GM12878 (cell line): ENCODE measurements around the gene FAM110A. TPM values are rescaled to one million over a fixed set of nuclear protein-coding genes. Genes with fewer than 3 reads are reported as not detected.
"Not testable (repeated sequence)": the region's sequence is repeated elsewhere in the genome, so short reads cannot be mapped to it uniquely, and the experiment has no call there.

Experiments used
- ATAC-seq: fragments of 200-7000 bp; cut with Tn5 transposase; 3 replicates; pipeline ENCODE4 v1.9.1; 2020; ENCODE audit warnings: mild to moderate bottlenecking, moderate library complexity
- BruUV-seq: library from RNA; stranded (reverse); fragments of 400-500 nt; replicated peaks from 2 replicates; lab custom pipeline; 2021; lab: Mats Ljungman, UMichigan
- CTCF ChIA-PET: fragments of 300-600 bp; sonication (Branson Sonifier 250); formaldehyde crosslinking; extraction: SDS; loops from one replicate; lab custom pipeline; 2021; ENCODE audit warnings: inconsistent platforms; lab: Yijun Ruan, JAX
- POLR2A ChIA-PET: fragments of 350-600 bp; formaldehyde crosslinking; extraction: SDS; loops from one replicate; lab custom pipeline; 2021; ENCODE audit warnings: inconsistent platforms; lab: Charles Lee
- RAD21 ChIA-PET: fragments of 300-600 bp; sonication (Branson Sonifier 250); formaldehyde crosslinking; loops from one replicate; lab custom pipeline; 2023; ENCODE audit warnings: antibody characterized with exemption; ENCODE audit not compliant: unreplicated experiment; lab: Charles Lee
- SMC1A ChIA-PET: fragments of 300-600 bp; sonication (Branson Sonifier 250); formaldehyde crosslinking; loops from one replicate; lab custom pipeline; 2023; ENCODE audit not compliant: unreplicated experiment, uncharacterized antibody; lab: Charles Lee
- DNase-seq: peaks from one replicate; pipeline ENCODE4 v3.0.0-alpha.2; 2011; ENCODE audit warnings: low read depth, low spot score
- FAIRE-seq: peaks from 3 replicates; lab custom pipeline; 2011; peaks lifted over from hg19 to GRCh38; lab: Jason Lieb, UNC
- H2AFZ ChIP-seq: 2 replicates; pipeline ENCODE4 v1.6.0; 2011; ENCODE audit warnings: low read depth, low read length, control low read depth; ENCODE audit not compliant: control insufficient read depth
- H3K27ac ChIP-seq: 2 replicates; pipeline ENCODE4 v1.5.1; 2011; ENCODE audit warnings: control low read depth; ENCODE audit not compliant: control insufficient read depth, insufficient read depth
- H3K27me3 ChIP-seq, 2 experiments: replicated peaks in 1 of 2; 2 replicates each; pipeline versions ENCODE4 v1.6.0 to v1.6.1; 2011; ENCODE audit warnings: low read length in 1 of 2; ENCODE audit not compliant: control insufficient read depth in 2 of 2, insufficient read depth in 2 of 2
- H3K36me3 ChIP-seq, 2 experiments: 2 replicates each; pipeline ENCODE4 v1.5.1; 2011; ENCODE audit warnings: low read length in 1 of 2; ENCODE audit not compliant: control insufficient read depth in 2 of 2, insufficient read depth in 2 of 2
- H3K4me1 ChIP-seq: 2 replicates; pipeline ENCODE4 v1.6.1; 2011; ENCODE audit warnings: mild to moderate bottlenecking, low read length, moderate library complexity, mixed read lengths; ENCODE audit not compliant: control insufficient read depth, insufficient read depth
- H3K4me2 ChIP-seq: 2 replicates; pipeline ENCODE4 v1.6.0; 2011; ENCODE audit warnings: control low read depth; ENCODE audit not compliant: control insufficient read depth, insufficient read depth
- H3K4me3 ChIP-seq: fragments of 200-600 bp; sonication (generic); 2 replicates; pipeline ENCODE4 v1.5.1; 2016
- H3K79me2 ChIP-seq: 2 replicates; pipeline ENCODE4 v1.6.0; 2011; ENCODE audit warnings: low read length; ENCODE audit not compliant: control insufficient read depth, insufficient read depth
- H3K9ac ChIP-seq: 2 replicates; pipeline ENCODE4 v1.8.0; 2011; ENCODE audit warnings: low read length, control low read depth, mixed read lengths; ENCODE audit not compliant: control insufficient read depth, insufficient read depth
- H3K9me3 ChIP-seq: replicated peaks from 3 replicates; pipeline ENCODE4 v1.5.1; 2011; ENCODE audit warnings: mild to moderate bottlenecking, low read length; ENCODE audit not compliant: control insufficient read depth, insufficient read depth
- H4K20me1 ChIP-seq: 2 replicates; pipeline ENCODE4 v1.6.0; 2011; ENCODE audit not compliant: control insufficient read depth, insufficient read depth
- WGBS: methylation state at CpG from one replicate; pipeline ENCODE4 v1.1.6; 2016; ENCODE audit warnings: low lambda C conversion rate; ENCODE audit not compliant: insufficient replicate concordance, insufficient coverage; ENCODE audit errors: missing lambda C conversion rate; 5-methylcytosine and 5-hydroxymethylcytosine counted together
- in situ Hi-C: fragments of 300-500 bp; cut with MboI; formaldehyde crosslinking; loops from 9 replicates; pipeline ENCODE4 v1.14.3; 2018; ENCODE audit warnings: mixed read lengths
- intact Hi-C: fragments of 100-400 bp; cut with micrococcal nuclease; formaldehyde crosslinking; loops from one replicate; pipeline ENCODE4 v1.14.2; 2022; ENCODE audit not compliant: unreplicated experiment
- polyA plus RNA-seq, 11 experiments: library from polyadenylated mRNA; depleted of rRNA in 4 of 11; unstranded in 6 of 11; stranded (reverse) in 5 of 11; fragments of >200 nt; fragmentation: Nextera tagmentation in 4 of 11; fragmentation: Illumina TruSeq in 1 of 11; extraction: Ambion mirVana in 4 of 11; extraction: Trizol in 1 of 11; gene quantifications; 1 replicate in 1 of 11; 2 replicates in 10 of 11; pipeline versions ENCODE4 v1.2.1 to v1.2.3, GENCODE V29; 2011 to 2016; ENCODE audit warnings: inconsistent platforms in 2 of 11, missing spikeins in 2 of 11, low read depth in 1 of 11
- total RNA-seq, 4 experiments: library from RNA; depleted of rRNA in 3 of 4; stranded (reverse); fragments of >200 nt in 3 of 4; fragmentation: Illumina TruSeq in 1 of 4; extraction: Trizol in 1 of 4; gene quantifications; 2 replicates each; pipeline versions ENCODE4 v1.2.1 to v1.2.3, GENCODE V29; 2013 to 2021

Gene FAM110A
- total and polyA plus RNA-seq, 10 of the 15 experiments (the other 5 are each of a cell fraction or from before 2014, with no cell fraction given) = 1.1 to 14.8 (median 7.4) TPM

DNA sequence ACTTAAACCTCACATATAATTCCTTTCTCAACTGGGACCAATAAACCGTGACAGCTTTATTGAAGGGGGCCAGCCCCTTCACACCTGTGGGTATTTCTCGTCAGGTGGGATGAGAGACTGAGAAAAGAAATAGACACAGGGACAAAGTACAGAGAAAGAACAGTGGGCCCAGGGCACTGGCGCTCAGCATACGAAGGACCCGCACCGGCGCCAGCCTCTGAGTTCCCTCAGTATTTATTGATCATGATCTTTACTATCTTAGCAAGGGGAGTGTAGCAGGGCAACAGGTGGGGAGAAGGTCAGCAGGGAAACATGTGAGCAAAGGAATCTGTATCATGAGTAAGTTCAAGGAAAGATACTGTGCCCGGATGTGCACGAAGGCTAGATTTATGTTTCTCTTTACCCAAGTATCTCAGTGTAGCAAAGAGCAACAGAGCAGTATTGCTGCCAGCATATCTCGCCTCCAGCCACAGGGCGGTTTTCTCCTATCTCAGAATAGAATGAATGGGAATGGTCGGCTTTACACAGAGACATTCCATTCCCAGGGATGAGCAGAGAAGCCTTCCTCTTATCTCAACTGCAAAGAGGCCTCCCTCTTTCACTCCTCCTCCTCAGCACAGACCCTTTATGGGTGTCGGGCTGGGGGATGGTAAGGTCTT, 21.6 kb upstream of the FAM110A start:
- SMC1A ChIA-PET, H2AFZ ChIP-seq, ATAC-seq, FAIRE-seq, H3K9ac ChIP-seq, CTCF ChIA-PET, H3K27ac ChIP-seq, H3K79me2 ChIP-seq, H3K36me3 ChIP-seq, H4K20me1 ChIP-seq, RAD21 ChIA-PET, H3K4me3 ChIP-seq, H3K27me3 ChIP-seq, intact Hi-C loops, H3K9me3 ChIP-seq, H3K4me2 ChIP-seq, POLR2A ChIA-PET, H3K4me1 ChIP-seq, in situ Hi-C loops, DNase-seq, BruUV-seq: not testable (repeated sequence)
- 52% methylated on average over 13 of the region's 13 CpGs for WGBS

DNA sequence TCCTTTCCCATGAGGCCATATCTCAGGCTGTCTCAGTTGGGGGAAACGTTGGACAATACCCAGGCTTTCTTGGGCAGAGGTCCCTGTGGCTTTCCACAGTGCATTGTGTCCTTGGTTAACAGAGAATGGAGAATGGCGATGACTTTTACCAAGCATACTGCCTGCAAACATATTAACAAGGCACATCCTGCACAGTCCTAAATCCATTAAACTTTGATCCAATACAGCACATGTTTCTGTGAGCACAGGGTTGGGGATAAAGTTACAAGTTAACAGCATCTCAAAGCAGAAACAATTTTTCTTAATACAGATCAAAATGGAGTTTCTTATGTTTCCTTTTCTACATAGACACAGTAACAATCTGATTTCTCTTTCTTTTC, 21.1 kb upstream of the FAM110A start:
- H3K79me2 ChIP-seq, H3K4me1 ChIP-seq, H2AFZ ChIP-seq, POLR2A ChIA-PET, H3K4me3 ChIP-seq, RAD21 ChIA-PET, ATAC-seq, intact Hi-C loops, FAIRE-seq, H3K9me3 ChIP-seq, DNase-seq, BruUV-seq, H3K36me3 ChIP-seq, SMC1A ChIA-PET, in situ Hi-C loops, CTCF ChIA-PET, H3K27me3 ChIP-seq, H3K4me2 ChIP-seq, H4K20me1 ChIP-seq, H3K9ac ChIP-seq, H3K27ac ChIP-seq: not testable (repeated sequence)
- 50% methylated on average over 2 of the region's 2 CpGs for WGBS
